ENCODE results near the gene CASR. TPM values are rescaled to one million over a fixed set of nuclear protein-coding genes. Genes with fewer than 3 reads are reported as not detected.

Gene CASR
- total RNA-seq, 1 donor from 2014 or later = 0.06 TPM

DNA sequence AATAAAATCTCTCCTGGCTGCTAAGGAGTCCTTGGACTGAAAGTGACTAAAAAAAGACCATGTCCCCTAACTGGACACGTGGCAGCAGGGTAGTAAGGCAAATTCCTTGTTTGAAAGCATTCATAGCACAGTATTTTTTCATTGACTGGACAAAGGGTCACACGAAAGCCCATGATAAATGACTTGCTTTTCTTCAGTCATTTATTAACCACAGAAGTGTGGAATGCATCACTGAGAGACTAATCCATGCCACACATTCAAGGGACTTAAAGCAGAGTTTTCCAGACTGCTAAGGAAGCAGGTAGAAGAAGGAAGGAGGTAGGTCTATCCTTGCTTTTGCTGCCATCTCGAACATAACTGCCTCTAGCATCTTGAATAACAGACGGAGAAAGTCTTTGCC, 31.2 kb downstream of the CASR start:
- H3K4me3 ChIP-seq (ENCODE audit: low read depth, low read length) = no peak overlapping the region
- TF ChIP-seq, protein P1, sequence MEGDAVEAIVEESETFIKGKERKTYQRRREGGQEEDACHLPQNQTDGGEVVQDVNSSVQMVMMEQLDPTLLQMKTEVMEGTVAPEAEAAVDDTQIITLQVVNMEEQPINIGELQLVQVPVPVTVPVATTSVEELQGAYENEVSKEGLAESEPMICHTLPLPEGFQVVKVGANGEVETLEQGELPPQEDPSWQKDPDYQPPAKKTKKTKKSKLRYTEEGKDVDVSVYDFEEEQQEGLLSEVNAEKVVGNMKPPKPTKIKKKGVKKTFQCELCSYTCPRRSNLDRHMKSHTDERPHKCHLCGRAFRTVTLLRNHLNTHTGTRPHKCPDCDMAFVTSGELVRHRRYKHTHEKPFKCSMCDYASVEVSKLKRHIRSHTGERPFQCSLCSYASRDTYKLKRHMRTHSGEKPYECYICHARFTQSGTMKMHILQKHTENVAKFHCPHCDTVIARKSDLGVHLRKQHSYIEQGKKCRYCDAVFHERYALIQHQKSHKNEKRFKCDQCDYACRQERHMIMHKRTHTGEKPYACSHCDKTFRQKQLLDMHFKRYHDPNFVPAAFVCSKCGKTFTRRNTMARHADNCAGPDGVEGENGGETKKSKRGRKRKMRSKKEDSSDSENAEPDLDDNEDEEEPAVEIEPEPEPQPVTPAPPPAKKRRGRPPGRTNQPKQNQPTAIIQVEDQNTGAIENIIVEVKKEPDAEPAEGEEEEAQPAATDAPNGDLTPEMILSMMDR (conservative IDR thresholded peaks at IDR 0.05; ENCODE audit: low read depth, low read length) = no peak

DNA sequence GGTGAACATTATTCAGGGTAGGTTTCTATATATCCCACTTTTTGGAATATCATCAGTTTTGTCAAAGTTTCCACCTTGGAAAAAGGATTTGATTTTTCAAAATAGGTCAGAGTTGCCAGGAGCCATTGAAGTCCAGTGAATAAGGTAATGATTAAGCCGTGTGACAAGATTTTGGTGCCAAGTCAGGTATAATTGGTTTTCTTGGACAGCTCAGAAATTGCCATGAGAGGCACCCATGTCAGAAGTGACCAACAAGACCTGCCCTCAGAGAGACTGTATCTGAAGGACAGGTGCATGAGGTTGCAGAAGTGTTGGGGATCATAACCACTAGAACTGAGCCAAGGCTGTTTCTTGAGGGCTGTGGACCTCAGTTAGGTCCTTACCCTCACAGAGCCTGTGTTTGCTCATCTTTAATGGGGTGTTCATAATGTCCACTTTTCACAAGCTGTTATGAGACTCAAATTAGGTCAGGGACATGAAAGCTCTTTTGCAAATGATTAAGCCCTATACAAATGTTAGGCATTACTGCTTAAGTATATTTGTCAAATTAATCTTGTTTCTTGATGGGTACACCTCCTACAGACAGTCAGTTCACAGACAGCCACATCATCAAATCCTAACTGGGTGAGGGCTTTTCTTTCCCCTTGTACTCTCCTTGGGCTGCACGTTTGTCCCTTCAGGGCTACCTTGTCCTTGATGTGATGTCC, 32.3 kb downstream of the CASR start:
- no peak overlapping the region for H3K4me3 ChIP-seq (ENCODE audit: low read depth, low read length)

More for the DNA sequence above, 31.2 kb downstream of the CASR start:
- DNase-seq (ENCODE audit: low read depth) = peak; percentile 59

DNA sequence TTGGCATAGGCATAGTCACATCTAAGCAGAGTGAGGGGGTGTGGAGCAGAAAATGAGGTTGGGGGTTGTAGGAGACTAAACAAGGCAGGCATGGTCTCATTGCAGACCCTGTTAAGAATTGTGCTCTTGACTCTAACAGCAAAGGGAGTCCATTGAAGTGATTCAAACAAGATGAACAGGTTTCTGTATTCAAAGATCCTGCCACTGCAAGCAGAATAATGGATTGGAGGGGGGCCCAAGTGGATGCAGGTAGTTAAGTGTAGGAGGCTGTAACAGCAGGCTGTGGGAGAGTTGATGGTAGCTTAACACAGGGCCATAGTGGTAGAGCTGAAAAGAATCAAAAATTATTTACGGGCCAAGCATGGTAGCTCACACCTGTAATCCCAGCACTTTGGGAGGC, 34.4 kb downstream of the CASR start:
- no peak overlapping the region for H3K4me3 ChIP-seq (ENCODE audit: low read depth, low read length)
- DNase-seq (ENCODE audit: low read depth) = no peak
- TF ChIP-seq, protein P1 (conservative IDR thresholded peaks at IDR 0.05; ENCODE audit: low read depth, low read length) = no peak

More for the DNA sequence above, 32.3 kb downstream of the CASR start:
- DNase-seq (ENCODE audit: low read depth) = no peak
- TF ChIP-seq, protein P1 (conservative IDR thresholded peaks at IDR 0.05; ENCODE audit: low read depth, low read length) = no peak

DNA sequence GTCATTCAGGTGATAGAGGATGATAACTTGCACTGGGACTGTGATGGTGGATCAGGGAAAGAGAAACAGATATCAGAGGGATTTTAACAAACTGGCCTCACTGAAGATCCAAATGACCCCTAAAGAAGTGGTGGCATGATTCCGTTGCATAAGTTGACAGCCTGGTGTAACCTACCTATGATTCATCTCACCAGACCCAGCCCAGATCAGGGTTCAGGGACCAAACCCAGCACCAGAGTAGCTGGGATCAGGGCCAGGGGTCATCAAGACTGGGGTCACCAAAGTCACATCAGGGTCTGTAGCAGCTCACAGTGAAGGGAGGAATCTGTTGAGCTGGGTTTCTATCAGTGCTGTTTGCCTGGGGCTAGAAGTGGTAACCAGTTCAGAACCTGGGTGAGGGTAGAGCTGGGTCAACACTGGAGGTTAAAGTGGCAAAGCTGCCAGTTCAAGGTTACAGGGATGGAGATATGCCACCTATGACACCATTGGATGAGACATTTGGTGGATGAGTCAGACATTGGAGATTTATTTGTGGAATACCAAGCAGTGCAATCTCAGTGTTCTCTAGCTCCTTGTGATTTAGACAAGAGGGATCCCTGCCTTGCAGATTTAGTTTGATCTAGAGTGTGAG, 35.9 kb downstream of the CASR start:
- TF ChIP-seq, protein P1 (conservative IDR thresholded peaks at IDR 0.05; ENCODE audit: low read depth, low read length) = no peak
- no peak overlapping the region for H3K4me3 ChIP-seq (ENCODE audit: low read depth, low read length)
- DNase-seq (ENCODE audit: low read depth) = no peak

DNA sequence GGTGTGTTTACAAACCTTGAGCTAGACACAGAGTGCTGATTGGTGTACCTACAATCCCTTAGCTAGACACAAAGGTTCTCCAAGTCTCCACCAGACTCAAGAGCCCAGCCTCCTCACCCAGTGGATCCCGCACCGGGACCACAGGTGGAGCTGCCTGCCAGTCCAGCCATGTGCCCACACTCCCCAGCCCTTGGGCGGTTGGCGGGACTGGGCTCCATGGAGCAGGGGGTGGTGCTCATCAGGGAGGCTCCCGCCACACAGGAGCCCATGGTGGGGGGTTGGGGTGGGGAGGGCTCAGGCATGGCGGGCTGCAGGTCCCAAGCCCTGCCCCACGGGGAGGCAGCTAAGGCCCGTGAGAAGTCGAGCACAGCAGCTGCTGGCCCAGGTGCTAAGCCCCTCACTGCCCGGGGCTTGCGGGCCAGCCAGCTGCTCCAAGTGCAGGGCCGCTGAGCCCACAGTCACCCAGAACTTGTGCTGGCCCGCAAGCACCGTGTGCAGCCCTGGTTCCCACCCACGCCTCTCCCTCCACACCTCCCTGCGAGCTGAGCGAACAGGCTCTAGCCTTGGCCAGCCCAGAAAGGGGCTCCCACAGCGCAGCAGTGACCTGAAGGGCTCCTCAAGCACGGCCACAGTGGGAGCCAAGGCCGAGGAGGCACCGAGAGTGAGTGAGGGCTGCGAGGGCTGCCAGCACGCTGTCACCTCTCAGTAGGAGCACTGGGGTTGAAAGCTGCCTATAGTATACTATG, 43.7 kb downstream of the CASR start:
- TF ChIP-seq, protein P1 (conservative IDR thresholded peaks at IDR 0.05; ENCODE audit: low read depth, low read length) = no peak
- H3K4me3 ChIP-seq (ENCODE audit: low read depth, low read length) = no peak overlapping the region
- DNase-seq (ENCODE audit: low read depth) = no peak

DNA sequence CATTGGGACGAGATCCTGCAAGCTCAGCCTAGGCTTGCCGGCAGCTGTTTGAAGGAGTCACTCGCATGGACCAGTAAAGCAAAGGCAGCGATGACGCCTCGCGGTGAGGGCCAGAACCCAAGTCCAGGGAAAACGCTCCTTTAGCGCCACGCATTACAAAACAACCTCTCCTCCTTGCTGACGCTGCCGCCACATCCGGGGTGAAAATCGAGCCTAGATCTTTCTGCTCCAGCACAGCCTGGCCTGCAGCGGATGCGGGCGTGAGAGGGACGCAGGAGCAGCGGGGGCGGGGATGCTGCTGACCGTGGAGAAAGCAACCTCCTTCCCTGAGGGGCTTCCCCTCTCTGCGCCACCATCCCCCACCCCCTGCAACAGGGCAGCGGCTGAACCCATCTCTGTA, 46.7 kb downstream of the CASR start:
- DNase-seq (ENCODE audit: low read depth) = no peak
- TF ChIP-seq, protein P1 (conservative IDR thresholded peaks at IDR 0.05; ENCODE audit: low read depth, low read length) = no peak
- H3K4me3 ChIP-seq (ENCODE audit: low read depth, low read length) = no peak overlapping the region
